Bronchial smooth muscle cell (primary cell): ENCODE results near the gene ME1. TPM values are rescaled to one million over a fixed set of nuclear protein-coding genes. Genes with fewer than 3 reads are reported as not detected.

Experiments used
- total RNA-seq: library from RNA; depleted of rRNA; stranded (reverse); fragments of >200 nt; gene quantifications from 2 replicates; pipeline ENCODE4 v1.2.1, GENCODE V29; 2014

Gene ME1
- total RNA-seq, result 9.1 and 15.1 TPM in 2 replicates

DNA sequence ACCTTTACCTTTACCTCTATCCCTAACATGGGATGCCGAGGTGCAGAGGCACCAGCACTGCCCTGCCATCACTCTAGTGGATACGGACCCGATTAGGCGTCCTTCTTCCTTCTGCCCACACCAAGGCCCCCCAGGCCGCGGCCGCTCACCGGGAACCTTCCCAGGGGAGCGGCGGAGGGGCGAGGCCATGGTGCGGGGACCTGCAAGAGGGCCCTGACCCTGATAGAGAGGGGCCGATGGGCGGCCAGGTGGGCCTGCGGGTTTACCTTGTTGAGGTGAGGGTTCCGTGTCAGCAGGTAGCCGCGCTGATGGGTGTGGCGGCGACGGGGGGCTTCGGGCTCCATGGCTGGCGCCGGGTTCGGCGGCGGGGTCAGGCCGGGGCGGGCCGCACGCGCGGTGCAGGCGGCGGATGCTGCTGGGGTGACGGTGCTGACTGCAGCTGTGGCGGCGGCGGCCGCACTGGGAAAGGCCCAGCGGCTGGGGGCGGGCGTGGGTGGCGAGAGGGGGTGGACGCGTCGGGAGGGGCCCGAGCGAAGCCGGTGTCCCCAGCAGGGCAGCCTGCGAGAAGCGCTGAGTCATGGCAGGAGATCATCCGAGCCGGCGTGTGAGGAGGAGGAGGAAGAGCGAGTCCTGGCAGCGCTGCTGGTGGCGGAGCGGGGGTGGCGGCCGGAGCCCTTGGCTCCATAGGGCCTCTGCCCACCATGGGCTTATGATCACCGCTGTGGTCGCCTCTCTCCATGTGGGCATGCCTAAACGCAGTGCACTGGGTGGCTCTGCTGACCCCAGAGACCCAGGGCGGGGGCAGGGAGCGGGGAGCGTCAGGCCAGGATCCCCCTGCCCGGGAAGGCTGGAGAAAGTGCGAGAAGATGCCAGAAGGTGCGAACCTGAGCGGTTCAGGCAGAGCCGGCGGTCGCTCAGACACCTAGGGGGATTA, at the start of gene ME1:
TSS of gene ME1 (minus strand) at position 441 of the 934 bp plus-strand sequence. CDS start at position 344, 97 bp downstream.

DNA sequence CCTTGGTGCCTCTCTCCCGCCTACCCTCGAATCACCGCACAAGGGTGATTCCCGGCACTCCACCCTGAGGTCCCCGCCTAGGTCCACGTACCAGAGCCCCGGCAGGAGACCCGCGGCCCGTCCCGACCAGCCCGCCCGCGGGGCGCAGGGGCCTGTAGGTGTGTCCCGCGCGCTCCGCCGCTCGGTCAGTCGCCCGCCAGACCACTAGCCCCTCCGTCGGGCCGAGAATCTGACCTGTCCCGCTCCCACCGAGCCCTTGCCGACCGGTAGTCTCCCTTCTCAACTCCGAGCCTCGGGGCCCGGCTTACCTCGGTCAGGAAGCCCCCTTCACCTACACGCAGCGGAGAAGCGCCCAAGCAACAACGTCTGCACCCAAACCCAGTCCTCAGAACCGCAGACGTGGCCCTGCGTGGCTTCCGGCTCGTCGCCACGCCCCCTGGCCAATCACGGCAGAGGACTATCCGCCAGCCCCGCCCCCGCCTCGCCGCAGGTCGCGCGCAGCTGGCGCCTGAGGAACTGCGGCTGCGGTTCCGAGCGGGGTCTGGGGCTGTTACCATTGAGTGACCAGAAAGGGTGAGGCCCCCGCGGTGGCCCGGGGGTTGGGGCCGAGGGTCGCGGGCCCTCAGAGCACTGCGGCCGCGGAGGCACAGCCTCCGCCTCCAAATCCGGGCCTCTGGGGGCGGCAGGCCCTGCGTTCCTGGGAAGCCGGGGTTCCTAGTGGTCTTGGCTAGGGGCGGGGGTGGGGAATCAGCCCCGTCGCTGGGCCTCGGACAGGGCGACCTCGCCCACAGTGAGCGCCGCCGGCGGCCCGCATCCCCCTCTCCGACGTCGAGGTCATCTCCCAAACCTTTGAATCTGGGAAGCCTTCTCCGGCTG, 237.7 kb downstream of the ME1 start, which contains the start of the genes PGM3 and RWDD2A:
TSS of gene PGM3 (minus strand) at position 395 of the 876 bp plus-strand sequence. CDS start 2,253 bp downstream, outside the sequence.
TSS of gene RWDD2A (plus strand) at position 487 of the 876 bp plus-strand sequence. CDS start 1,095 bp downstream, outside the sequence.

Other genes starting within 250 kb of the ME1 start
- 84.5 and 91.1 TPM in 2 replicates for gene PGM3, start 237.8 kb downstream of the ME1 start, total RNA-seq
- gene RWDD2A, start 237.7 kb downstream of the ME1 start, total RNA-seq, result 3.0 and 3.8 TPM in 2 replicates
- gene PRSS35, start 81.5 kb upstream of the ME1 start, total RNA-seq, result 3.9 and 5.0 TPM in 2 replicates